Islet of Langerhans (tissue), 1 donor: ENCODE results near the gene GPC3.

ENCODE experiments used
- FAIRE-seq: peaks from one replicate; lab custom pipeline; 2011; peaks lifted over from hg19 to GRCh38; lab: Jason Lieb, UNC

The GPC3 gene

DNA sequence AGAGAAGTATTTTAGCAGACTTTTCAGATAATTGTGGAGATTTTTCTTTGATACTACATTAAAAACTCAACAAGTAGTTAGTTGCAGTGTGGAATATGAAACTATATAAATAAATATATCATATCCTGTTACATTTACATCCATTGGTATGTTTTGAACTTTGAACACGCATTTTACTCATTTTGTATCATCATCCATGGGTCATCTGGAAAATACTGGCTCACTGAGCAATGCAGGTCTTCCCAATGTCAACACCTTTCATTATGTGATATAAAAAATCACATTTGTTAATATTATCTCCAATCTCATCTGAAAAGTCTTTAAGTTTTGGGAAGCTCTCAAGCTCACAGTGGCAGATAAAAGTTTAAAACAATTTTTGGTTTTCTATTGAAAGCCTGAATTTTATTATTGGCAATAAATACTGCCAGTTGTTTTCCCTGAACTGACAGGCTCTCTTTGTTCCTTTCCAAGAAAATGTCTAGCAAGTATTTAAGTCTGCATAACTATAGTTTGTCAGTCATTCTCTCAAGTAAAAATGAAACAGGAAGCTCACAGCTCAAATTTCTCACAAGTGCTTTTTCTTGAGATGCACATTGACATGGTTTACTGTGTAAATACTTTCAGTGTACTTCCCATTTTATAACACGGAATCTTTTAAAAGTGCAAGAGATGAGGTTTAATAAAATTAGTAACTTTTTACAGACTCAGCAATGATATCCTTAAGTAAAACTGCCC lies 386.6 kb downstream of the GPC3 start:
- peak; percentile 5 for FAIRE-seq

DNA sequence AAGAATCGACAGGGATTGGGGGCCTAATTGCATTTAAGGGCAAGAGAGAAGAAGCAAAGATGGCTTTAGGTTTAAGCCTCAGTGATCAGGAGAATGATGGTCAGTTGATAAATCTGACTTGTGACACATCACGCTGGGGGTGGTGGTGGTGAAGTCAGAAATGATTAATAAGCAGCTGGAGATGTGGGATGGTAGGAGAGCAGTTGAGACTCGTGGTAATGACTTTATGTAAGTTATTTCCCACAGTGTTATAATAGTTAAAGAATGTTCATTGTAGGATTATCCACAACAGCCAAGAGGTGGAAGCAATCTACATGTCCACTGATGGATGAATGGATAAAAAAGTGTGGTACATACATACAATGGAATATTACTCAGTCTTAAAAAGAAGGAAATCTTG lies 391.2 kb downstream of the GPC3 start:
- no peak for FAIRE-seq

DNA sequence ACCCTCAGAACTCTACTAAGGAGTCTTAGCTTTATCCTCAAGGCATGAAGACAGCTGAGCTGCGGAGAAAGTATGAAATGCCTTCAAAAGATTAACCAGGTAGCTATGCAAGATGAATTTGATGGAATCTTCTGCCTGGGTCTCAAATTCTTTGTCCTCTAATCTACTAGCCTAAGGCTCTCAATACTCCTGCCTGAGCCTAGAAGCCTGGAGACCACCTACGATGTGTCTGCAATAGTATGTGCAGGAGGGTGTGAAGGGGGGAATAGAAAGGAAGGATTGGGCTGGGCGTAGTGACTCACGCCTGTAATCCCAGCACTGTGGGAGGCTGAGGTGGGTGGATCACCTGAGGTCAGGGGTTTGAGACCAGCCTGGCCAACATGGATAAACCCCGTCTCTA lies 391.9 kb downstream of the GPC3 start:
- FAIRE-seq, result no peak

DNA sequence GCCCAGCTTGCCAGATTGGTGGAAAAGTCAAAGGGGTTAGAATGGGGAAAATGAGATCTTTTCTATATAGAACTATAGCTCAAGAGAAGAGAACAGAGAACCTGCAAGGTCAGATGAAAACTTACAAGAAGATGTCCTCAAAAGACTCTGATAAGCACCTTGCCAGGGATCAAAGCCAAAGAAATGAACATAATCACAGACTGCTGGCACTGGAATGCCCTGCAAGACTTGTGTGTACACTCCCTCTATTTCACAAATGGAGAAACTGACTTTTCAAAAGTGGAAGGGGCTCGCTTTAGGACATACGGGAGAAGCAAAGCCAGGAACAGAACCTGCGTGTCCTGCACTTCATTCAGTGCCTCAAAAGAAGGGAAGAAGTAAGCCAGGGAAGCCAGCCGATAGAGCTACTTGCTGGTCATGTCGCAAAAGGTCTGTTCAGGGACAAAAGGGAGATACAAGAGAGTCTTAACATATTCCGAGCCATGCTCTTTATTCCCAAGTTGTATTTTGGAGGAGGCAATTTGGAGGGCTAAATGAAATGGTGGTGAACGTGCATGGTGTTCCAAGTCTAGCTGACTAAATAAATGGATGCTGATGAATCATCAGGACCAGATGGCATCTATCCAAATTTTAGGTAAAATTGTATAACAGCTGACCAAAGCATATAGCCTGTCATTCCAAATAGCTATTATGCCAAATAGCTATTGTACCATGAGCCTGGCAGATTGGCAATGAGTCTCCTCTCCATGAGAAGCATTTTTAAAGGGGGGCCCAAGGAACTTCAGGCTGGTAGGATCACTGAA lies 394.5 kb downstream of the GPC3 start:
- FAIRE-seq, result no peak

DNA sequence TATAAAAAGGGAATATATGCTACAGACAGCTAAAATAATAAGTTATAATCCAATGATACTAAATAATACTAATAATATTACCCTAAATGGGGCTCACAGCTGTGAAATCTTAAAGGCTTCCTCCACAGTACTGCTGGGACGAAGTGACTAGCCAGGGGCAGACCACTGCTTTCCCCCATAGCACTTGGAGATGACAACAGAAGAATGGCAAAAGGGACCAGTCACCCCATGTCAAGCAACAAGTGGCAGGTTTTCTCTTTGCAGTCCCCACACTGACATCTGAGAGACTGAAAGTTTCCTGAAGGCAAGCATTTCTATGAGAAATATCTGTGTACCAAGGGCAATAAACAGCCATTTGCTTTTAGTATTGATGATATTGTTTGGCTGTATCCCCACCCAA lies 396.6 kb downstream of the GPC3 start:
- FAIRE-seq, result no peak

DNA sequence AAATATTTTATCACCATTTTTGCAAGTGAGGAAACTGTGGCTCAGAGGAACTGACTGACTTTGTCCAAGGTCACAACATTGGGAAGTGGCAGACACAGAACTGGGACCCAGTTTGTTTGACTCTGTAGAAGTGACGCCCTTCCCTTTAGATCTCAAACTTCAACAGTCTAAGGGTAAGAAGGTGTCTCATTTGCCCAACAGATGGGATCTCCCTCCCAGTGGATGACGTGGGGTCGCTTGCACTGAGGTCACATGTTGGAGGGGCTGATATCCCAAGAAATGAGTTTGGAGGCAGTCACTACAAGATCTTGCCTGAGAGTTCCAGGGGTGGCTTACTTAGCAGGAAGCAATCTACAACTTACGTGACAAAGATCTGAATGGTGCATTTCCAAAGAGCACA lies 397.6 kb downstream of the GPC3 start:
- FAIRE-seq, result no peak

- no peak for FAIRE-seq
These were observed 398.3 kb downstream of the GPC3 start for GRCh38 chrX:133587071-133587470.

DNA sequence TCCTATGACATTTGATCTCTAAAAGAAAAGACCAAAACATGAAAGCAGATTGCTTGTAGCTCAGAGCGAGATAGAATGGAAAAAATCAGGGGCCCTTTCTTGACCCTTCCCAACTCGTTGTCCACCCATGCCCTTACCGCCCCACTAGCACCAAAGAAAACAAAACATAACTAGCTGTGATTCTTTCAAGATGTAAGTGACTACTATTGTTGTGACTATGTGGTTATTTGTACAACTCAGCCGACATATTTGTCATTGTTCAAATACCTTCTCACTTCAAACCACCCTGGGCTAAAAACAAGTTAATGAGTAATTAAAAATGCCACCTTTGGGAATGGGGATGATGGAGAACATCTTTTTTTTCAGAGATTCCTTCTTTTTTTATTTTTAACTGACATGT lies 399.0 kb downstream of the GPC3 start:
- FAIRE-seq, result no peak

DNA sequence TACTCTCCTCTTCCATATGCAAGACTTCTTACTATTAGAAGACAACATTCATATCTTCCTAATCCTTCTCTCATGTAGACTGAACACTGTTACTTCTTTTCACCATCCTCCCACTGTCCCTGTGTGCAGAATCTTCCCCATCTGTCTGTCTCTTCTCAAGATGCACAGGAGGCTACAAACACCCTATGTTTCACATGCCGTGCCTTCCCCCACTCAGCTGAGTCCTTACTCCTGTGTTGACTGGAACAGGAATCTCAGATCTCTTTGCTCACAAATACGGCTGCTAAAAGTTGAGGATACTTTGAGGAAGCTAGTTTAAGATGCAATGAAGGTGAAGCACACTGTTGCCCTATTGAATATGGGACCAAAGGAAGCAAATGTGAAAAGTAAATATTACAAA lies 401.6 kb downstream of the GPC3 start:
- no peak for FAIRE-seq

- no peak for FAIRE-seq
These were observed 404.8 kb downstream of the GPC3 start for GRCh38 chrX:133580625-133581024.

DNA sequence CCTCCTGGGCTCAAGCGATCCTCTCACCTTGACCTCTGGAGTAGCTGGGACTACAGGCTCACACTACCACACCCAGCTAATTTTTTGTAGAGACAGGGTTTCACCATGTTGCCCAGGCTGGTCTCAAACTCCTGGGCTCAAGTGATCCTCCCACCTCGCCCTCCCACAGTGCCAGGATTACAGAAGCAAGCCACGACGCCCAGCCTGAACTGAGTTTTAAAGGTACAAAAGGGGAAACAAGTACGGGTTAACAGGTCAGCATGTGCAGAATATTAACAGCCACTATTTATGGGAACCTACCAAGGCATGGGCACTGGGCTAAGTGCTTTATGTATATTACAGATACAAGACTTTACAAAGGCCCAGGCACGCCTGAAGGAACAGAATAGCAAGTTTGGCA lies 405.8 kb downstream of the GPC3 start:
- FAIRE-seq, result no peak

DNA sequence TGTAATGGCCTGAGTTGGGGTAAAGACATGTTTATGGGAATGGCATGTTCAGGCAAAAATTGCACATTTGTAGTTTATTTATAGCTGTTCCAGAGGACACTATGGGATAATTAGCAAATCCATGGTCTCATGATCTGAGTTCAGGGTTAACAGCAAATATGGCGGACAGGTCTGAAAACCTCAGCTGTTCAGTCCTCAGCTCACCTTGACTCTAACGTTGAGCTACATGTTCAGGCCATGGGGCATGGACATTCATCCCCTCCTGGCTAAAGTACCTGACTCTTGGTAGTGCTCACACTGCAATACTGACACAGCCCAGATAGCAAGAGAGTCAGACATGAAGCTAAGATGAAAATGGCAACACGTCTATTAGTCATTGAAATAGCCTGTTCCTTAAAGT lies 408.5 kb downstream of the GPC3 start:
- no peak for FAIRE-seq

DNA sequence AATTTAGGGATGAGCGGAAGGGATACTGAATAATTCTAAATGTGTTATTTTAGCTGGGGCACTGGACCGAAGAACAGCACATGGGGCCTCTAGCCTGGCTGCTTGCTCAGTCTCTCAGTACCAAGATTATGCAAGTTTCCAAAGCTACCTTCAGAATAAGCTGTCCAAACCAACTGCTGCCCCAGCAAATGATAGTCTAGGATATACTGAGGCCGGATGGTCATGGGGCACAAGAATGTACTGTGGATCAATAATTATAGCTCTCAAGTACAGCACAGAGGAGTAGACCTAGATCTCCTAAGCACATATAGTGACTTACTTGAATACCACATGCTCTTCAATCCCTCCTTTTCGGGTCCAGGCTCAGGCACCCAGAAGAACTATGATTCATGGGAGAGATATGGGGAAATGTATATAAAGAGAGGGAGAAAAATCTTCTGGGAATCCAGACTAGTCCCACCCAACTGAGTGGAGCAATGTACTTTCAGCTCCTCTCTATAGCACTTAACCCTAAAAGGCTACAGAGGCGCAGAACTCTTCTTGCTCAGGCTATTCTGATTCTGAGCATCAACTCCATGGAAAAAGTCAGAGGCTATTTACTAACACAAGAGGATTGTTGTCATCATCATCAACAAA lies 409.8 kb downstream of the GPC3 start:
- FAIRE-seq, result no peak

GRCh38 chrX:133574716-133575115 lies 410.7 kb downstream of the GPC3 start:
- FAIRE-seq, result no peak

GRCh38 chrX:133570549-133570948 lies 414.8 kb downstream of the GPC3 start:
- FAIRE-seq, result no peak

- no peak for FAIRE-seq
These were observed 416.2 kb downstream of the GPC3 start for GRCh38 chrX:133569217-133569616.

DNA sequence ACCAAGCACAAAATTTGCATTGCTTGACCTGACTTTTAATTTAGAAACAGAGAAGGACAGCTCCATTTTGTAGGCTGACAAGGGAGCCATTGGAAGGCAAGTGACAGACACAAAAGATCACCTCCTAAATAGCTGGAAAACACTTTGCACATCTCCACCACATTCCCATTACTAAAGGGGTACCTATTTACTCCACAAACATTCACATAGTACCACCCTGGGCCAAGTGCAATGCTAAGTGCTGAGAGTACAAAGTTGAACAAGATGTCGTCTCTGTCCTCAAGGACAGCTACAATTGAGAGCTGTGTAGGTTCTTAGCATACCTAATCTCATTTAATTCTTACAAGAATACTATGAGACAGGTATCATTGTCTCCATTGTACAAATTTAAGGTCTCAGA lies 417.3 kb downstream of the GPC3 start:
- no peak for FAIRE-seq

GRCh38 chrX:133566876-133567275 lies 418.5 kb downstream of the GPC3 start:
- FAIRE-seq, result no peak

GRCh38 chrX:133563705-133564104 lies 421.7 kb downstream of the GPC3 start:
- no peak for FAIRE-seq

DNA sequence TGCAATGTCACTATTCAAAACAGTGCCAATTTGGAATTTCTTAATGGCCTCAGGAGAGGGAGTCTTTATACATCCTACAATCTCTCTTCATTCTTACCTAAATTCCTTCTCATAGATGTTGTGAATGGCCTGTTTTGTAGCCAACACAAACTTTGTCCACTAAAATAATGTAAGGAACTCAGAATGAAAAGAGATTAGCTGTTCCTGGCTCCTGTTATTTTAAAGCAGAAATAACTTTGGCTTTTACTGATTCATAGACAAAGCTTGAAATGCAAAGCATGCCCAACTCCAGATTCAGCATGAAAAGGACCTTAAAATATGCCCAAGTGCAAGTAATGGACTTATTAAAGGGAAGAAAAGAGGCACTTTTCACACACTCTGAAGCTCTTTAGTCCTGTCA lies 424.1 kb downstream of the GPC3 start:
- no peak for FAIRE-seq

DNA sequence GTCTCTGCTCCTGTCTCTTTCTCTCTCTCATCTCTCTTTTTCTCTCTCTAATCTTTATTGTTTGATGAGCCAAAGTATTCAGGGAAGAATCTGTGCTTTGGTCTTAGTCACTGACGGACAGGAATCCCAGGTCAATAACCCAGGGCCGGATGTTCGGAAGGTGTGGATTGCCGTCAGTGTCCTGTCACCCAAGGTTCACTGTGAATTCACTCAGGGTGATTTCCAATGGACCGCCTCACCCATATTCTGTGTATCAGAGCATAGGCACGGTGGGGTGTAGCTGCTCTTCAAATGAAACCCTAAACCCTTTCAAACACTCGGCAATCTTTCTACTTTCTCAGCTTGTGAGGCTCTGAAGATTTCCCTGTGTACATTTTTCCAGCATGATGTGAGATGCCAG lies 425.5 kb downstream of the GPC3 start:
- FAIRE-seq, result no peak

GRCh38 chrX:133555782-133556458 lies 429.5 kb downstream of the GPC3 start:
- FAIRE-seq, result no peak
